GF-D8 (cell line): Measurements from ENCODE around the gene SYT6.
"Not testable (repeated sequence)": the region's sequence is repeated elsewhere in the genome, so short reads cannot be mapped to it uniquely, and the experiment has no call there.

Experiments
- DNase-seq: peaks from one replicate; lab custom pipeline; 2025; lab: John Stamatoyannopoulos, UW

The SYT6 gene

DNA sequence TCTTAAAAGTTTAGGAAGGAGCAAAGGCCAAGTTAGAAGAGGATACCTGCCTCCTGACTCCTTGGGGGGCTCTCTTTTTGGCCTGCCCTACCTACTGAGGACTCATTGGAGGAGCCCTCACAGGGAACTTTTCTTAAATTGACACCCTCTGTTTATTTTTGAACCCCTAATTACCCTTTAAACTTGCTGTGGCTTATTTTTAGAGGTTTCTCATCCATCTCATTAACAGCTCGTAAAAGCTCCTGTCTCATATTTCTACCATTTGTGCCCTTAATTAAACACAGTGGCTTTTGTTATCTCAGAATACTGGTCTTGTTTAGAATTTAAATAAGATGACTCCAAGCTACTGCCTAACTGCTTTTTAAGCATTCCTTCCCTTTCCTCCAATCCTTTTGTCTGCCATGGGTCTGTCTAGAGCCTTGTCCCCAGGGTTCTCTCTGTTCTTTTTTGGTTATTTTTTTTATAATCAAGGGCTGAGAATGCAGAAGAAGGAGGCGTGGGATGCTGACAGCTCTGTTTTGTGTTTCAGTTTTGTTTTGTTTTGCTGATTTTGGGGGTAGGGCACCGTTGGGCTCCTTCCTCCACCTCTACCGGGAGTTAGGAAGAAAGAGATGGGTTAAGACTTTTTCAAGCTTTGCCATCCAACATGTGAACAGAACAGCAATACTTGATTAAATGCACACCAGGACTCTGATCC, 78.0 kb downstream of the SYT6 start:
- DNase-seq: no peak

DNA sequence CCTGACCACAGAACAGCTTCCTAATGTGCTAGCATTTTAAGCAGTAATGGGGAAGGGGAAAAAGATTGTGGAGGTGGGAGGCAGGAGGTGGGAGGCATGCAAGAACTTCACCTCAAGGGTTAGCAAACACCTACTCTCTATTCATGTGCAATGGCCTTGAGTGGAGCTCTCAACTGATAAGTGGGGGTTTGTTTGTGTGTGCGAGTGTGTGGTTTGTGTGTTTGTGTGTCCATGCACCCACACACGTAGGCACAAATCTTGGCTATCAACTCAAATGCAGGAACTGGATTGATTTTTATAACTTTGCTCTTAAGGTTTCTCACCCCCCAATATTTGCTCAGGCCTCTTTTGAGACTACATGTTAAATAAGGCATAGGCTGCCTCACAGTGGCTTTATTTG, 78.6 kb downstream of the SYT6 start:
- no peak for DNase-seq

DNA sequence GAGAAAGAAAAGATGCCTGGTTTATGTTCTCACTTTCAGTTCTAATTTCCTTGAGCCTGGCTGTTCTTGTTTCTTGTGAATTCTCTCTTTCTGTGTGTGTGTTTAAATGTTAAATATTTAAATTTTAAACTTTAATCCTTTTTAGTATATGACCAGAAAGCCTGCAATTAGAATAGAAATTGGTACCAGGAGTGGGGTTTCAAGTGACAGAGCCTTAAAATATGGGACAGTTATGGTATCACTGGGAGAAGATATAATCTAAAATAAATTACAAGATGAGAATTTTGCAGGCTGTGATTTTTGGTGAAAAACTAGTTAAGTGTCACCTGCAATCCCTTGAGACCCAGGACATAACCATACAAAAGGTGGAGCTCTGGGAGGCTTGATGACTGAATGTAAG, 81.4 kb downstream of the SYT6 start:
- no peak for DNase-seq

DNA sequence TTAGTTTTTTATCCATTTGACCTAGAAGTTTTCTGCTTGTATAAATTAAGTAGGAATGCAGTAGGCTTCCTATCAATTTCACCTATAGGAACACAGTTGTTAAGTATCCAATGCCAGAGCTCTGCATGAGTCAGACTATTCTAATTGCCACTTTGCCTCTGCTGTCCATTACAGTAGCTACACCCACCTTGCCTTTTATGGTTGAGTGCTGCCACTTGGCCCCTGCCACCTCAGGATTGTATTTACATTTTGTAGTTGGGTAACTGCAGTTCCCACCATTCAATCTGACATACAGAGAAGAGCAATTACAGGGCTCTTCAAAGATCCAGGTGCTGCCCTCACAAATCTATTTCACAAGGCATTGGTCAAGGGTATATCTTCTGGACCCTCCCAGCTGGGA, 83.9 kb downstream of the SYT6 start:
- DNase-seq: not testable (repeated sequence)

DNA sequence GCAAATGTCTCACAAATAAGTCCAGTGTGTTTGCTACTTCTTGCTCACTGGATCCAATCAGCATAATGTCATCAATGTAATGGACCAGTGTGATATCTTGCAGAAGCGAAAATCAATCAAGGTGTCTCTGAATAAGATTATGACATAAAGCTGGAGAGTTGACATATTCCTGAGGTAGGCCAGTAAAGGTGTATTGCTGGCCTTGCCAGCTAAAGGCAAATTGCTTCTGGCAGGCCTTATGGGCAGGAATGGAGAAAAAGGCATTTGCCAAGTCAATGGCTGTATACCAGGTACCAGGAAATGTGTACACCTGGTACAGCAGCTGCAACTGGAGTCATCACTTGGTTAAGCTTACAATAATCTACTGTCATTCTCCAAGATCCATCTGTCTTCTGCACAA, 85.0 kb downstream of the SYT6 start:
- not testable (repeated sequence) for DNase-seq

DNA sequence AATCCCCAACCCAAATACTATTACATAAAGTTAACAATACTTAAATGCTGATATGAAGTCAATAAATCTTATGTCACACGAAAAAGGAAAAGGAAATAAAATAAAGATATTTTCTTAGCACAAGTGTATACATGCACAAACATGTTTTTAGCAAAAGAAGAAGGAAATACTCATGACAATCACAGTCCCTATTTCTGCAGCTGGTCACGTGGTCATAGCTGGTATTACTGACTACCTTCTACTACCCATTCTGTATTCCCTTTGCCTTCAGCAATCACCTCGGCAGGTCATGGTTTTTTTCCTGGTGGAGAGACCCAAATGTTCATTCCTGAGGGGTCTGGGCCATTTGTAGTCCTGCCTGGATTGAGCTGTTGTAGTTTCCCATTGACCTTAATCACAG, 88.0 kb downstream of the SYT6 start:
- not testable (repeated sequence) for DNase-seq

DNA sequence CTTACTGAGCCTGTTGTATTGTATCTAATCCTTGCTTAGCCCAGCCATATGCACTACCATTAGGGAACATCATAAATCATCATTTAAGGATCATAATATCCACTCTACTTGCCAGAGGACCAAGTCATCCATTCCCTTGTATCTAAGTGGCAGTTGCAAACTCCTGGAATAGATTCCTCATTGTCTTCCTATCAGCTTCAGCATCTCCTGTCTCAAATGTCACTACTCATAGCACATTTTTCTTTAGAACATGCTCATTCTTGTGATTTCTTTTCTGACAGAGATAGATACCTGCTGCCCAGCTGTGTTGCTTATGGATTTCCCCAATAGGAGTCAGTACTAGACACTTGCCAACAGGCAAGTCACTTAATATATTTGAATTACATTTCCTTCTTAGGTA, 90.1 kb downstream of the SYT6 start:
- no peak for DNase-seq

DNA sequence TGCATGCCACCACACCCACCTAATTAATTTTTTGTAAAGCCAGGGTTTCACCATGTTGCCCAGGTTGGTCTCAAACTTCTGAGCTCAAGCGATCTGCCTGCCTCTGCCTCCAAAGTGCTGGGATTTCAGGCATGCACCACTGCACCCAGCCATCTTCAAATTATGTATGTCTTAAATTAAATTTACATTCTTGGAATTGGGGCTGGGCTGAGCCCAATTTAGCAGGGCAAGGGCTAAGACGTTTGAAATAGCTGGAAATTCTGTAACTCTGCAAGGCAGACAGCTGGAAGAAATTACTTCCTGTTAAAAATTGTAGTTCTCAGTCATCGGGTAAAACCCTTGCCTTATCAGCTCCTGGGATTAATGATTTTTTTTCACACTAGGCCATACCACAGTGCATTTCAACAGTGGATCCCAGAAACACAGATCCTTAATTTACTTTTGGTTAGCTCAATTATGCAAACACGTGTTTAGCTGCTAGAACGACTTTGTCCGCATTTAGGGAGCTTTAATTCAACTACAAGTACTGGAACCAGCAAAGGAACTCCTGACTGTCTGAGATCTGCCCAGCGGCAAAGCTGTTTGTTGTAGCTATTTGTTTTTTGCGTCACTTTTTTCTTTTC, 91.1 kb downstream of the SYT6 start:
- no peak for DNase-seq

DNA sequence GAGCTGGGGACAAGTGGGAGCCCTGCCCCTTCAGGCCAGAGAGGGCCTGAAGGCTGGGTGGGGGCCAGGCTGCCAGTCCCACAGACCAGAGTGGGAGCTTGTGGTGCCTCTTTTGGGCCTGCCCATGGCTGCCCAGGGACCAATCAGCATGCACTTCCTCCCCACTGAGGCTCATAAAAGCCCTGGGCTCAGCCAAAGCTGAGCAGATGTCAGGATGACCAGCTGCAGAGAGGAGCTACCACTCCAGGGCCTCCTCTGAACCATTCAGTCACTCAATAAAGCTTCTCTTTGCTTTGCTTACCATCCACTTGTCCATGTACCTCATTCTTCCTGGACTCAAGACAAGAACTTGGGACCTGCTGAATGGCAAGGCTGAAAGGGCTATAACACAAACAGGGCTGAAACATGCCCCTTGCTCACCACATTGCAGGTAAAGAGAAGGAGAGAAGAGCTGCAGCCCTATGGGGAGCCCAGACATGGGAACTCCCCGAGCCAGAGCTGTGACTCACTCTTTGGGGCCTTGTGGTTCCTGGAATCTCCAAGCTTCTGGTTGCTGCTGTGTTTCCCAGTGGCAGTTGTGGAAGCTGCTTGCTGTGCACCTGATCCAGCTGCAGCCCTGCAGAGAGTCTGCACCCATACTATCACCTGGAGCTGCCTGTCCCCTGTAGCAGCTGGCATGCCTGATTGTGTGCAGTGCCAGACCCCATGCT, 92.4 kb downstream of the SYT6 start:
- DNase-seq: no peak

DNA sequence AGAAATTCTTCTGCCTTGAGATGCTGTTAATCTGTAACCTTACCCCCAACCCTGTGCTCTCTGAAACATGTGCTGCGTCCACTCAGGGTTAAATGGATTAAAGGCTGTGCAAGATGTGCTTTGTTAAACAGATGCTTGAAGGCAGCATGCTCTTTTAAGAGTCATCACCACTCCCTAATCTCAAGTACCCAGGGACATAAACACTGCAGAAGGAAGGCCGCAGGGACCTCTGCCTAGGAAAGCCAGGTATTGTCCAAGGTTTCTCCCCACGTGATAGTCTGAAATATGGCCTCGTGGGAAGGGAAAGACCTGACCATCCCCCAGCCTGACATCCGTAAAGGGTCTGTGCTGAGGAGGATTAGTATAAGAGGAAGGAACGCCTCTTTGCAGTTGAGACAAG, 95.4 kb downstream of the SYT6 start:
- not testable (repeated sequence) for DNase-seq

DNA sequence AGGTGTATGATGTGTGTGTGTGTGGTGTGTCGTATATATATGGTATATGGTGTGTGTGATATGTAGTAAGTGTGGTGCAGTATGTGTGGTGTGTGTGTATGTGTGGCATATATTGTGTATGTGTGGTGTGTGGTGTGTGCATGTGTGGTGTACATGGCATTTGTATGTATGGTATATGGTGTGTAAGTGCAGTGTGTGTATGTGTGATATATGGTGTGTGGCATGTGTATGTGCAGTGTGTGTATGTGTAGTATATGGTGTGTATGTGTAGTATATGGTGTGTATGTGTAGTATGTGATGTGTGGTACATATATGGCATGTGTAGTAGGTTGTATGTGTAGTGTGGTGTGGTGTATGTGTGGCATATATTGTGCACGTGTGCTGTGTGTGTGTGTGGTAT, 99.5 kb downstream of the SYT6 start:
- no peak for DNase-seq

DNA sequence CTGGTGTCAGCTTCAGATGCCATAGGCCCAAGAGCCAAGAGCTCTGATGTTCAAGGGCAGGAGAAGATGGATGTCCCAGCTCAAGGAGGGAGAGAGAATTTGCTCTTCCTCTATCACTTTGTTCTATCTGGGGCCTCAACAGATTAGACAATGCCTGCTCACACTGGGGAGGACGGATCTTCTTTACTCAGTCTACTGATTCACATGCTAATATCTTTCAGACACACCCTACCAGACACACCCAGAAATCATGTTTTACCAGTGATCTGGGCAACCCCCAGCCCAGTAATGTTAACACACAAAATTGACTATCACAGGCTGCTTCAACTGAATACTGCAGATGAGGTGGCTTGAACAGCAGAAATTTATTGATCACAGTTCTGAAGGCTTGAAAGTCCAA, 105.4 kb downstream of the SYT6 start:
- no peak for DNase-seq

DNA sequence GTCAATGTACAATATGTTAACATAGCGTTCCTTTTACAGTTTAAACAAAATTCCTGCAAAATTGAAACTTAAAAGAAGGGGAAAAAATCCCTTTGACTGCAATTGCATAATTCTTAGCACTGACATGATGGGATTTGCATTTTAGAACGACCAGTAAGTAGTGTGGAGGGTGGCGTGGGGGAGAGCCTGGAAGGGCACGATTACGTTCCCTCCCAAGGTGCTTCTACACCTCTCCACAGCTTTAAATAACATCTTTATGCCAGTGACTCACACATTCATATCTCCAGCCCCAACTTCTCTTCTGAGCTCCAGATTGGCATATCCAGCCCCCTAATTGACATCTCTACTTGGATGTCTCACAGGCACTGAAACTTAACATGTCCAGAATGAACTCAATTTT, 110.1 kb downstream of the SYT6 start:
- no peak for DNase-seq

DNA sequence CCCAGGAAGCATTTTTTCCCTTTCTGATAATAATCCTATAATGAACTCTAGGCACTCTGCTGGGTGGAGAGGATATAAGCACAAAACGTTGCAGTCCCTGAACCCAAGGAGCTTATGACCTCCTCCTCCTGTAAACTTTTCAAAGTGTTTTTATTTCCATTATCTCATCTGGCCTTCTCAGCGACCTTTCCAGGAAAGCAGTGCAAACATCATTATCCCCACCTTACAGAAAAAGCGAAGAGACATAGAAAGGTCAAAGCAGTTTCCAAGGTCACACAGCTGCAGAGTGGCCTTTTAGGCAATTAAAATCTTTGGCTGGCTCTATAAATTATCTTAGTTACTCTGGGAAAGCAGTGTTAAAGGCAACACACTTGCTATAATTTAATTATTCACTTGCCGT, 110.6 kb downstream of the SYT6 start:
- no peak for DNase-seq

DNA sequence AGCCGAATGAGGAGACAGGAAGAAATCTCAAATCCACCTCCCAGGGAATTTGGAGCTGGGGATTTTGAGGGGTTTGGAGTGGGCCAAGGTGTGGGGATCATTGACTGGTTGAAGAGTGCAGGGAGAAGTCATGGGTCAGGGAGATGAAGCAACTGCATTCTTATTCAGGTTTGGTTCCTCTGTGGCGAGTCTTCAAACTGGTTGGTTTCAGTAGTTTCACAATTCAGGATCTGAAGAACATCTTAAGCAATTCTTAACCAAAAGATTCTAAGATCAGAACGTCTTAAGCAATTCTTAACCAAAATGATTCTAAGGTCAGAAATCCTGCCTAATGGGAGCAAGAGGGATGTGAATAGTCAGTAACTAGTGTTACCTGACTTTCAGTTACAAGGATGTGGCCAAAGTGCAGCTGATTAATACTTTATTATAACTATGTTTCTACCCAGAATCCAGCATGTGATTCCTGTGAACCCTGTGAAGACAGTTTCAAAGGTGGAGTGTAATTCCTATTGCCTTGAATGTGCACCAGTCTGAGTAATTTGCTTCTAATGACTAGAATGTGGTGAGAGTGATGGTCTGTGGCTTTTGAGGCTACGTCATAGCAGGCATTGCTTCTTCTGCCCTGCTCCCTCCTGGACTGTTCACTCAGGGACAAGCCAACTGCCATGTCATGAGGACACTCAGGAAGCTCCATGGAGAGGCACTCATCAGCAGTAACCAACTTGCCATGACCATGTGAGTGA, 113.2 kb downstream of the SYT6 start:
- peak; percentile 71 for DNase-seq
